ENCODE results near the gene RASA1. TPM values are rescaled to one million over a fixed set of nuclear protein-coding genes. Genes with fewer than 3 reads are reported as not detected.
"Not testable (repeated sequence)": the region's sequence is repeated elsewhere in the genome, so short reads cannot be mapped to it uniquely, and the experiment has no call there.

RASA1 gene
- total and polyA plus RNA-seq, 7 experiments from 2014 or later, result 5.9 to 30.7 (median 24.9) TPM

DNA sequence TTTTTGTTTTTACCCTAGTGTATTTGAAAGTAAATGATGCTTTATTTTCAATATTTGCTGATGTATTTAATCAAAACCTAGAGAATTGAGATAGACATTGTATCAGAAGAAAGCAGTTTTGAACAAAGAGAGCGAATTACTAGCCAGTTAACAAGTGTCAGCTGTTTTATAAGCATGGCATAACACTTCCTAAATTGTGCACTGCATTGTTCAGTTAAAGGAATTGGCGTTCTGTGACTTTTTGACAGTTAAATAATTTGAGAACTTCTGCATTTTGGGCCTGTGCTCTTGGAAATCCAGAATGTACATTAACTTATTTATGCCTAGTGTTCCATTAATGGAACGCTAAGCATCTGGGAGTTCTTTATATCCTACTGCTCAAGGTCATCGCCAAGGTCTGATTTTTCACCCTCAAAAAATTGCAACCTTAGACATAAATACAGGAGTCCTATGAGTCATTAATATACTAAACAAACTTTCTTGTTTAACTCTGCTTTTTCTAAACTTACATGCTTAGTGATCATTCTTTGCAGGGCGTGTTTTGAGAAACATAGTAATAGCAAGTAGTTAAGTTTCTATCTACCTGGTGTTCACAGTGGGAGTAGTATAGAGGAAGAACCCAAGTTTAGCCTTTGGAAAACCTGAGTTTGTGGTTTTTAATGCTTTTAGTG, 31.1 kb downstream of the RASA1 start:
- Mint-ChIP-seq H3K4me3 (peak overlapping the region in 4 of 10 donors; percentile 1 to 64 (median 10)), H3K36me3 (peaks cover 5 to 32% (median 30%) of the 10 kb centered on the region in 5 donors), H3K27me3 (no peaks in the 10 kb centered on the region), H3K27ac (peak overlapping the region in 3 of 9 donors; percentile 16 to 74 (median 42)), H3K4me1 (peaks cover 43 to 84% (median 72%) of the 10 kb centered on the region in 7 donors), H3K9me3 (peaks cover 0 to 12% (median 6%) of the 10 kb centered on the region in 11 donors)
- no peak overlapping the region for H3K4me3 ChIP-seq (ENCODE audit: low read length)
- ChIA-PET POLR2A (interaction anchor here (0.8 to 2.3 kb wide), 2 partner anchors 9 to 15 kb away, joined by 4 to 9 read pairs; no protein-coding TSS in a partner anchor), CTCF (interaction anchor here (0.5 kb wide), 1 partner anchor 16 kb away, joined by 3 read pairs; no protein-coding TSS in a partner anchor)
- no peak for ATAC-seq
- no peaks in the 10 kb centered on the region for H3K36me3 ChIP-seq (ENCODE audit: control insufficient read depth in 2 of 3, insufficient read depth in 3 of 3, low read length in 3 of 3)
- no peak overlapping the region for H3K27ac ChIP-seq (ENCODE audit: low read depth, low read length)
- no peaks in the 10 kb centered on the region for H3K9me3 ChIP-seq (ENCODE audit: control insufficient read depth in 2 of 3, low read length in 3 of 3)
- DNase-seq, result no peak
- intact Hi-C loops (cut with micrococcal nuclease), result loop anchor here in 1 of 2 donors (5.0 kb wide), 1 partner anchor 43 kb away; no protein-coding TSS in a partner anchor
- peaks cover 10 to 20% of the 10 kb centered on the region in 2 donors for H3K4me1 ChIP-seq (ENCODE audit: control insufficient read depth in 2 of 2, insufficient read depth in 2 of 2, low read length in 2 of 2)
- H3K27me3 ChIP-seq (ENCODE audit: control insufficient read depth in 2 of 2, insufficient read depth in 2 of 2, low read length in 2 of 2), result no peaks in the 10 kb centered on the region

DNA sequence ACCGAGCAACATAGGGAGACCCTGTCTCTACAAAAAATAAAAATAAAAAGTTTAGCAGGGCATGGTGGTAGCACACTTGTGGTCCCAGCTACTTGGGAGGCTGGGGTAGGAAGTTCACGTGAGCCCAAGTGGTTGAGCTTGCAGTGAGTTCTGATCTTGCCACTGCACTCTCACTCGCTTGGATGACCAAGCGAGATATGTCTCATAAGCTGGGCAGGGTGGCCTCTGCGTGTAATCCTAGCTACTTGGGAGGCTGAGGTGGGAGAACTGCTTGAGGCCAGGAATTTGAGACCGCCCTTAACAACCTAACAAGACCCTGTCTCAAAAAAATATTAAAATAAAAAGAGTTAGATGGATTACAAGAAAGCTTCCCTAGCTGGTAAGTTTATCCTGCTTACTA, 32.5 kb downstream of the RASA1 start:
- Histone ChIP-seq H3K4me1 (ENCODE audit: control insufficient read depth in 2 of 2, insufficient read depth in 2 of 2, low read length in 2 of 2) (peaks cover 10 to 20% of the 10 kb centered on the region in 2 donors), H3K36me3 (ENCODE audit: control insufficient read depth in 2 of 3, insufficient read depth in 3 of 3, low read length in 3 of 3) (peaks cover 0 to 2% (median 0%) of the 10 kb centered on the region in 3 experiments), H3K4me3 (ENCODE audit: low read length) (no peak overlapping the region), H3K27me3 (ENCODE audit: control insufficient read depth in 2 of 2, insufficient read depth in 2 of 2, low read length in 2 of 2) (no peaks in the 10 kb centered on the region), H3K27ac (ENCODE audit: low read depth, low read length) (no peak overlapping the region), H3K9me3 (ENCODE audit: control insufficient read depth in 2 of 3, low read length in 3 of 3) (no peaks in the 10 kb centered on the region)
- H3K27ac Mint-ChIP-seq, result peak overlapping the region in 1 of 9 donors; percentile 8
- POLR2A ChIA-PET, result interaction anchor here (0.7 kb wide), 1 partner anchor 62 kb away, joined by 3 read pairs; no protein-coding TSS in a partner anchor
- peaks cover 0 to 12% (median 6%) of the 10 kb centered on the region in 11 donors for H3K9me3 Mint-ChIP-seq
- H3K27me3 Mint-ChIP-seq, result no peaks in the 10 kb centered on the region
- no peak for ATAC-seq
- DNase-seq, result no peak
- CTCF ChIA-PET, result no interaction called here
- H3K36me3 Mint-ChIP-seq, result peaks cover 5 to 45% (median 31%) of the 10 kb centered on the region in 5 donors
- no peak overlapping the region for H3K4me3 Mint-ChIP-seq
- peaks cover 38 to 76% (median 59%) of the 10 kb centered on the region in 7 donors for H3K4me1 Mint-ChIP-seq
- intact Hi-C loops (cut with micrococcal nuclease), result no loop called here

DNA sequence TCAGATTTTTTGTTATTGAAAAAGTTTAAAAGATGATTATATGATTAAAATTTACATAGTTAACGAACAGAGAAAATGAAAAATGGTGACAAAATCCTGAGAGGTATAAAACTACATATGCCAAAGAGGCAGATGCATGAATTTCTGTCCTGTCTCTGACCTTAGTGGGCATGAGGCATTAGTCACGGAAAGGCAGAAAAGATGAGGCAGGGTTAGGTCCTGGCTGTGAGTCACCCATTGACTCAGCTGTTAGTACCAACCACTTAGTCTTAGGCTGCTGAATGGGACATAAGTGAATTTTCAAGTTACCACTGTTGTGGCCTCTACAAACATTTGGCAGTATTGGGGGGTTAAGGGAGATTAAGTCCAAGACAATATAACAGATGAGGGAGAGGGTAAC, 33.1 kb downstream of the RASA1 start:
- peaks cover 10 to 20% of the 10 kb centered on the region in 2 donors for H3K4me1 ChIP-seq (ENCODE audit: control insufficient read depth in 2 of 2, insufficient read depth in 2 of 2, low read length in 2 of 2)
- Mint-ChIP-seq H3K36me3 (peaks cover 9 to 51% (median 36%) of the 10 kb centered on the region in 5 donors), H3K4me3 (no peak overlapping the region), H3K4me1 (peaks cover 38 to 79% (median 56%) of the 10 kb centered on the region in 7 donors), H3K27ac (peak overlapping the region in 2 of 9 donors; percentile 8 to 14), H3K9me3 (peaks cover 0 to 15% (median 7%) of the 10 kb centered on the region in 11 donors), H3K27me3 (no peaks in the 10 kb centered on the region)
- H3K27ac ChIP-seq (ENCODE audit: low read depth, low read length), result no peak overlapping the region
- no peaks in the 10 kb centered on the region for H3K9me3 ChIP-seq (ENCODE audit: control insufficient read depth in 2 of 3, low read length in 3 of 3)
- ChIA-PET CTCF (no interaction called here), POLR2A (interaction anchor here (0.7 kb wide), 1 partner anchor 63 kb away, joined by 3 read pairs; no protein-coding TSS in a partner anchor)
- intact Hi-C loops (cut with micrococcal nuclease), result loop anchor here in 1 of 2 donors (1.0 kb wide), 1 partner anchor 7 kb away; no protein-coding TSS in a partner anchor
- ATAC-seq, result peak; percentile 78
- H3K27me3 ChIP-seq (ENCODE audit: control insufficient read depth in 2 of 2, insufficient read depth in 2 of 2, low read length in 2 of 2), result no peaks in the 10 kb centered on the region
- peak in 1 of 9 donors; percentile 24 for DNase-seq
- peaks cover 2 to 8% (median 3%) of the 10 kb centered on the region in 3 experiments for H3K36me3 ChIP-seq (ENCODE audit: control insufficient read depth in 2 of 3, insufficient read depth in 3 of 3, low read length in 3 of 3)
- H3K4me3 ChIP-seq (ENCODE audit: low read length), result no peak overlapping the region

DNA sequence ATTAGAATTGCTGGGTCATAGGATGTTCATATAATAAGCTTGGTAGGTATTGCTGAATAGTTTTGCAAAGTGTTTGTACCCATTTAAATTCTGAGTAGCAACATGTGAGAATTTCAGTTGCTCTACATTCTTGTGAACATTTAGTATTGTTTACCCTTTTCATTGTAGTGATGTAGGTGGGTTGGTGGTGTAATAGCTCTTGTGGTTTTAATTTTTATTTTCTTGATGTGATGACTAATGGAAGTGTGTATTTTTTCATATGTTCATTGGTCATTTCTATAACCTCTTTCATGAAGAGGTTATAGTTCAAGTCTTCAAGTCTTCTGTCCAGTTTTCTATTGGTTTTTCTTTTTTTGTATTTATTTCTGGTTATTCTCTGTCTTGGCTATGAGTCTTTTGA, 34.4 kb downstream of the RASA1 start:
- ChIA-PET CTCF (no interaction called here), POLR2A (no interaction called here)
- Histone ChIP-seq H3K36me3 (ENCODE audit: control insufficient read depth in 2 of 3, insufficient read depth in 3 of 3, low read length in 3 of 3) (peaks cover 3 to 11% (median 4%) of the 10 kb centered on the region in 3 experiments), H3K27ac (ENCODE audit: low read depth, low read length) (no peak overlapping the region), H3K27me3 (ENCODE audit: control insufficient read depth in 2 of 2, insufficient read depth in 2 of 2, low read length in 2 of 2) (no peaks in the 10 kb centered on the region), H3K4me1 (ENCODE audit: control insufficient read depth in 2 of 2, insufficient read depth in 2 of 2, low read length in 2 of 2) (peaks cover 2 to 15% of the 10 kb centered on the region in 2 donors), H3K9me3 (ENCODE audit: control insufficient read depth in 2 of 3, low read length in 3 of 3) (no peaks in the 10 kb centered on the region), H3K4me3 (ENCODE audit: low read length) (no peak overlapping the region)
- ATAC-seq, result no peak
- intact Hi-C loops (cut with micrococcal nuclease), result no loop called here
- no peak for DNase-seq
- peaks cover 10 to 54% (median 40%) of the 10 kb centered on the region in 5 donors for H3K36me3 Mint-ChIP-seq
- H3K4me1 Mint-ChIP-seq, result peaks cover 30 to 74% (median 46%) of the 10 kb centered on the region in 7 donors
- peak overlapping the region in 6 of 9 donors; percentile 8 to 65 (median 27) for H3K27ac Mint-ChIP-seq
- no peak overlapping the region for H3K4me3 Mint-ChIP-seq
- H3K9me3 Mint-ChIP-seq, result peaks cover 0 to 13% (median 3%) of the 10 kb centered on the region in 11 donors
- H3K27me3 Mint-ChIP-seq, result no peaks in the 10 kb centered on the region

DNA sequence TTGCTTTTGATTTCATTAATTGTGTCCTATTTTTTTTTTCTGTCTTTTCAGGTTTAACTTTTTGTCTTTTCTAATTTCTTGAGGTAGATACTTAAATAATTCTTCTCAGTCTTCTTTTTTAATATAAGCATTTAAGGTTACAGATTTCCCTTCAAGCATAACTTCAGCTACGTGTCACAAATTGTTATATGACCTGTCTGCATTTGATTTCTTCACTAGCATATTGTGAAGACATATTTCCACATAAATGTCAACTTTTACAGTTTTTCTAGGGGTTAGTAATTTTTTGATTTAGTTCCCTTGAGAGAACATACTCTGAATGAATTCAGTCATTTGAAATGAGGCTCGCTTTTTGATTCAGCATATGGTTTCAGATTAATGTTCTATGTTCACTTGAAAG, 35.6 kb downstream of the RASA1 start:
- Histone ChIP-seq H3K27me3 (ENCODE audit: control insufficient read depth in 2 of 2, insufficient read depth in 2 of 2, low read length in 2 of 2) (no peaks in the 10 kb centered on the region), H3K4me3 (ENCODE audit: low read length) (no peak overlapping the region), H3K4me1 (ENCODE audit: control insufficient read depth in 2 of 2, insufficient read depth in 2 of 2, low read length in 2 of 2) (peaks cover 0 to 5% of the 10 kb centered on the region in 2 donors), H3K27ac (ENCODE audit: low read depth, low read length) (no peak overlapping the region), H3K36me3 (ENCODE audit: control insufficient read depth in 2 of 3, insufficient read depth in 3 of 3, low read length in 3 of 3) (peaks cover 3 to 11% (median 4%) of the 10 kb centered on the region in 3 experiments), H3K9me3 (ENCODE audit: control insufficient read depth in 2 of 3, low read length in 3 of 3) (no peaks in the 10 kb centered on the region)
- H3K9me3 Mint-ChIP-seq, result peaks cover 0 to 13% (median 3%) of the 10 kb centered on the region in 11 donors
- ATAC-seq (no peak), DNase-seq (no peak)
- H3K4me1 Mint-ChIP-seq, result peaks cover 23 to 74% (median 43%) of the 10 kb centered on the region in 7 donors
- no peak overlapping the region for H3K4me3 Mint-ChIP-seq
- POLR2A ChIA-PET, result no interaction called here
- CTCF ChIA-PET, result no interaction called here
- H3K27me3 Mint-ChIP-seq, result no peaks in the 10 kb centered on the region
- H3K36me3 Mint-ChIP-seq, result peaks cover 9 to 59% (median 41%) of the 10 kb centered on the region in 5 donors
- peak overlapping the region in 2 of 9 donors; percentile 8 to 14 for H3K27ac Mint-ChIP-seq
- intact Hi-C loops (cut with micrococcal nuclease), result no loop called here

DNA sequence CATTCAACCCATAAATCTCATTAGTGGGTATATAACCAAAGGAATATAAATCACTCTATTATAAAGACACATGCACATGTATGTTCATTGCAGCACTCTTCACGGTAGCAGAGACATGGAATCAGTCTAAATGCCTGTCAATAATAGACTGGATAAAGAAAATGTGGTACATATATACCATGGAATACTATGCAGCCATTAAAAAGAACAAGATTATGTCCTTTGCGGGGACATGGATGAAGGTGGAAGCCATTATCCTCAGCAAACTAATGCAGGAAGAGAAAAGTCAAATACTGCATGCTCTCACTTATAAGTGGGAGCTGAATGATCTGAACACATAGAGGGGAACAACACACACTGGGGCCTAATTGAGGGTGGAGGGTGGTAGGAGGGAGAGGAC, 38.4 kb downstream of the RASA1 start:
- intact Hi-C loops (cut with micrococcal nuclease), result not testable (repeated sequence)

More for the DNA sequence above, 38.4 kb downstream of the RASA1 start:
- Mint-ChIP-seq H3K36me3 (peaks cover 9 to 59% (median 43%) of the 10 kb centered on the region in 5 donors), H3K4me1 (peaks cover 17 to 78% (median 47%) of the 10 kb centered on the region in 7 donors), H3K9me3 (peaks cover 0 to 13% (median 3%) of the 10 kb centered on the region in 11 donors)
- H3K4me1 ChIP-seq (ENCODE audit: control insufficient read depth in 2 of 2, insufficient read depth in 2 of 2, low read length in 2 of 2); H3K9me3 ChIP-seq (ENCODE audit: control insufficient read depth in 2 of 3, low read length in 3 of 3); ATAC-seq; H3K4me3 ChIP-seq (ENCODE audit: low read length); H3K27me3 ChIP-seq (ENCODE audit: control insufficient read depth in 2 of 2, insufficient read depth in 2 of 2, low read length in 2 of 2); H3K27ac Mint-ChIP-seq; CTCF ChIA-PET; H3K4me3 Mint-ChIP-seq; DNase-seq; H3K27me3 Mint-ChIP-seq; H3K27ac ChIP-seq (ENCODE audit: low read depth, low read length): not testable (repeated sequence)
- H3K36me3 ChIP-seq (ENCODE audit: control insufficient read depth in 2 of 3, insufficient read depth in 3 of 3, low read length in 3 of 3), result peaks cover 3 to 11% (median 4%) of the 10 kb centered on the region in 3 experiments
- POLR2A ChIA-PET, result interaction anchor here (1.0 kb wide), 1 partner anchor 38 kb away, joined by 3 read pairs; the partner anchor contains the start of gene RASA1
